ENCODE data around the gene HCN2.

Gene HCN2

GRCh38 chr19:642767-643727 is 53.4 kb downstream of the HCN2 start:
- DNase-seq = no peak

- no peak for DNase-seq
These were observed 54.1 kb downstream of the HCN2 start for GRCh38 chr19:643736-644135.

- no peak for DNase-seq
These were observed 54.7 kb downstream of the HCN2 start for GRCh38 chr19:644363-644762.

GRCh38 chr19:644789-645188 is 55.1 kb downstream of the HCN2 start:
- DNase-seq = no peak

- no peak for DNase-seq
These were observed 56.5 kb downstream of the HCN2 start for GRCh38 chr19:645912-646778.

GRCh38 chr19:646779-647565 is 57.3 kb downstream of the HCN2 start:
- no peak for DNase-seq

- DNase-seq = no peak
These were observed 58.0 kb downstream of the HCN2 start for GRCh38 chr19:647566-648284.

GRCh38 chr19:648305-648704 is 58.6 kb downstream of the HCN2 start:
- DNase-seq = no peak

- no peak for DNase-seq
These were observed 59.5 kb downstream of the HCN2 start for GRCh38 chr19:648904-649801.

GRCh38 chr19:650121-650520 is 60.4 kb downstream of the HCN2 start:
- no peak for DNase-seq

- DNase-seq = no peak
These were observed 61.6 kb downstream of the HCN2 start for GRCh38 chr19:651114-651818.

GRCh38 chr19:651991-652390 is 62.3 kb downstream of the HCN2 start:
- no peak for DNase-seq

- DNase-seq = no peak
These were observed 63.0 kb downstream of the HCN2 start for GRCh38 chr19:652467-653389.

- no peak for DNase-seq
These were observed 63.7 kb downstream of the HCN2 start for GRCh38 chr19:653425-653824.

- no peak for DNase-seq
These were observed 66.0 kb downstream of the HCN2 start for GRCh38 chr19:655691-656090.

GRCh38 chr19:656751-657559 is 67.3 kb downstream of the HCN2 start:
- no peak for DNase-seq

GRCh38 chr19:657611-658010 is 67.9 kb downstream of the HCN2 start:
- no peak for DNase-seq

- no peak for DNase-seq
These were observed 68.6 kb downstream of the HCN2 start for GRCh38 chr19:658059-658839.
